ENCODE data around the gene PRKCH. TPM values are rescaled to one million over a fixed set of nuclear protein-coding genes. Genes with fewer than 3 reads are reported as not detected.

Gene PRKCH
- total RNA-seq, 4 donors from 2014 or later, result 17.9 to 105 (median 63.5) TPM

DNA sequence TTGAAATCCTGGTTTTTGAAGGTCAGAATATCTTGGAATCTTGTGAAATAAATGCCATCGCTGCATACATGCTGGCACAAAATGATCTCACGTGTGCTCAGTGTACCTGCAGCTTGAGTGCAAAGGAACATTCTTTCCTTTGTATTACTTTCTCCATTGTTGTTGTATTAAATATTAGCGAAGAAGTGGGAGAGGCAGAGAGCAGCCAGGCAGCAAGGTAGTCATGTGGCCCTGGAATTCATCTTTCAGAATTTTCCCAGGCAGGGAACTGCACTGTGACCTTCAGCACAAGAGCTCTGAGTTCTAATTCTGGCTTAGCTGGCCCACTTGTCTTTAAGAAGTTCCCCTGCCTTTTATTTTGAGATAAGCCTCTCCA lies 145.5 kb downstream of the PRKCH start:
- H3K4me3 ChIP-seq, result no peak overlapping the region
- H3K27ac ChIP-seq, result no peak overlapping the region
- no peaks in the 10 kb centered on the region for H3K9me3 ChIP-seq
- intact Hi-C loops (cut with DNase I; ENCODE audit: low total_unique reads), result no loop called here
- no peaks in the 10 kb centered on the region for H3K36me3 ChIP-seq
- TF ChIP-seq POLR2A (IDR thresholded peaks at IDR 0.05) (no peak), CTCF (IDR thresholded peaks at IDR 0.05) (no peak)
- peaks cover 0 to 8% of the 10 kb centered on the region in 2 donors for H3K4me1 ChIP-seq
- DNase-seq, result no peak
- H3K27me3 ChIP-seq, result no peaks in the 10 kb centered on the region

DNA sequence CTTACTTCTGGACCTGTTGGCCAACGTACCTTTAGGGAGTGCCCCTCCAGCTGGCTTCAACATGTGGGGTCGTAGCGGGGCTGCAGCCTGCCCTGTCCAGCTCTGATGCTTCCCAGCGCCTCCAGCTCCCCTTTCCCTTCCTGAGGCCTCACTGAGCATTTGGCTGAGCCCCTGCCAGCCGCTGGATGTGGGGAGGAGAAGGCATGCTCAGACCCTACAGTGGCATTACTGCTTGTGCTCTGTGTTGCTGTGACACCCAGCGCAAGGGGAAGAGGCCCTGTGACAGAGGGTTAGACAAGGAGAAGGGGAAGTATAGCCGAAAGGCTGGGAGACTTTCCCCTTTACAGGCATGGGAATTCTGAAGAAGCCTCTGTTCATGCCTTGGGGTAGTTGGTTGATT lies 145.9 kb downstream of the PRKCH start:
- no peak for DNase-seq
- Histone ChIP-seq H3K36me3 (no peaks in the 10 kb centered on the region), H3K4me3 (no peak overlapping the region), H3K9me3 (no peaks in the 10 kb centered on the region), H3K27me3 (no peaks in the 10 kb centered on the region), H3K27ac (peak overlapping the region in 1 of 2 donors; percentile 22), H3K4me1 (peaks cover 0 to 8% of the 10 kb centered on the region in 2 donors)
- intact Hi-C loops (cut with DNase I; ENCODE audit: low total_unique reads), result no loop called here
- no peak for TF ChIP-seq CTCF (IDR thresholded peaks at IDR 0.05)
- no peak for TF ChIP-seq POLR2A (IDR thresholded peaks at IDR 0.05)

DNA sequence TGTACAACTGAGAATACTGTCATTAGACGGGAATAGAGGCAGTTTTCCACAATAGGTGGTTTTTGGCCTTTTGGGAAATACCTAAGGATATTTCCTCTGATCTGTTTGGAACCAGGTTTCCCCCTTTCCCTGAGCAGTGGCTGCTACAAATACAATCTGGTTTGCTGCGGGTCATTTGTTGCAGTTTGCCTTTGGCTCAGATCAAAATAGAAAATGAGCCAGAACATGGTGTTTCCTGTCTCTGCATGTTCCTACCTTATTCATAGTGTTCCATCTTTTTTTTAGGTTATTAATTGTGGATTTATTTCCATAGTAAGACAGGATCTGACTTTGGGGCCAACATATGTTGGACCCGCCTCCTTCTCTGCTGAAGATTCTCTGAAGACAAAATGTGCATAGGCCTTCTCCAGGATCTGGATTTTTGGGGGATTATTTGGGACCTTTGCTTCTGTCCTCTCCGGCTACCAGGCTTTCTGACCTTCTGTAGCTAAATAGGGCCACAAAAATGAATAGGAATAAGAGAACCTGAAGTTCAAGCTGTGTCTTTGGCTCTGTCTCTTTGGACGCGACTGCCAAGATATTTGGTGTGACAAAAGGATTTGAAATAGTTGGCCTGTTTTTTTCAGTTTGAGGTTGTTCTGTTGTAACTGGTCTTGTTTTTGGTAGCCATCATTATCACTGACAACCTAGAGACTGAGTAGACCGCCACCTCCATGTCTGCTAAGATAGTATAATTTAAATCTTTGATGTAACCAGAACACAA lies 146.9 kb downstream of the PRKCH start:
- H3K4me1 ChIP-seq, result peaks cover 0 to 8% of the 10 kb centered on the region in 2 donors
- no peak for DNase-seq
- intact Hi-C loops (cut with DNase I; ENCODE audit: low total_unique reads), result no loop called here

GRCh38 chr14:61469781-61470180 lies 148.4 kb downstream of the PRKCH start:
- H3K4me3 ChIP-seq, result no peak overlapping the region
- DNase-seq, result no peak
- H3K27ac ChIP-seq, result peak overlapping the region; percentile 37 to 69
- intact Hi-C loops (cut with DNase I; ENCODE audit: low total_unique reads), result no loop called here
- peaks cover 0 to 8% of the 10 kb centered on the region in 2 donors for H3K4me1 ChIP-seq
- H3K27me3 ChIP-seq, result no peaks in the 10 kb centered on the region
- H3K36me3 ChIP-seq, result no peaks in the 10 kb centered on the region
- TF ChIP-seq CTCF (IDR thresholded peaks at IDR 0.05) (no peak), POLR2A (IDR thresholded peaks at IDR 0.05) (no peak)
- no peaks in the 10 kb centered on the region for H3K9me3 ChIP-seq

More for the DNA sequence above, 146.9 kb downstream of the PRKCH start:
- no peak for TF ChIP-seq POLR2A (IDR thresholded peaks at IDR 0.05)
- TF ChIP-seq CTCF (IDR thresholded peaks at IDR 0.05), result no peak
- Histone ChIP-seq H3K9me3 (no peaks in the 10 kb centered on the region), H3K27me3 (no peaks in the 10 kb centered on the region), H3K27ac (peak overlapping the region in 1 of 2 donors; percentile 22), H3K36me3 (no peaks in the 10 kb centered on the region), H3K4me3 (no peak overlapping the region)

DNA sequence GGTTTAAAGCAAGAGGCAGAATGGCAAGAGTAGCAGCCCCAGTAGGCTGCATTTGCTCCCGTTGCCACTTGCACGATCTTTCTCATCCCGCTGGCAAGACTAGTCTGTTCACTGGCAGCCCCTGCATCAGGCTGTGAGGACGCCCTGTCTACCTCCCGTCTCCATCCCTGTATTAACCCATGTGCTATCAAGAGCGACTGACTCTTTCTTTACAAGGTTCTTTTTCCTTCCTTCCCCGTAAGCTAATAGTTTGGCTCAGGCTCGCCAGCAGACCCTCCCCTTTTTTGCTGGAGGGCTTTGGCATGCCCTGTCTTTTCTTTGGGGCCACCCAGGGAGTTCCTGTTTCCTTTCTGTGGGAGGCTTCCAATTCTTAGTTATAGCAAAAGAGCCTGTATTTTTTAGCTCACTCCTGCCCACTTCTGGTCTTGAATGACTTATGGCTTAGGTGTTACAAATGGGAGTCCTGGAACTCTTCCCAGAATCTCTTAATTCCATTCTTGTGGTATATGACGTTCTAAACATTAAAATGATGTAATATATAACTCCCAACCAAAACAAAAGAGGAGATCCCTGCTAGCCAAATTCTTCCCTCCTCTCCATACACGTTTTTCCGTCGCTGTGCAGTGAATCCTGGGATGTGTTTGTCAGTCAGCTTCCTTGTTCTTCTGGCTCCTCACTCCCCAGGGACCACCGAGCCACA lies 149.0 kb downstream of the PRKCH start:
- Histone ChIP-seq H3K4me1 (peaks cover 0 to 8% of the 10 kb centered on the region in 2 donors), H3K27ac (peak overlapping the region; percentile 37 to 69), H3K4me3 (no peak overlapping the region)

More for the DNA sequence above, 149.0 kb downstream of the PRKCH start:
- Histone ChIP-seq H3K9me3 (no peaks in the 10 kb centered on the region), H3K36me3 (no peaks in the 10 kb centered on the region), H3K27me3 (no peaks in the 10 kb centered on the region)
- no peak for DNase-seq
- TF ChIP-seq CTCF (IDR thresholded peaks at IDR 0.05), result peak in 1 of 4 experiments; percentile 4
- no peak for TF ChIP-seq POLR2A (IDR thresholded peaks at IDR 0.05)
- intact Hi-C loops (cut with DNase I; ENCODE audit: low total_unique reads), result no loop called here
